GM12874 (cell line): ENCODE data around the gene DCLRE1C.
A peak's percentile ranks its signal among the peaks of the same experiment; 100 is the strongest.

Experiments
- TF ChIP-seq, protein P1 (sequence below): IDR thresholded peaks from 2 replicates; pipeline ENCODE4 v1.5.1; 2011; ENCODE audit warnings: low read depth, mild to moderate bottlenecking, control low read depth, low read length, moderate library complexity; ENCODE audit not compliant: insufficient read depth

The DCLRE1C gene

DNA sequence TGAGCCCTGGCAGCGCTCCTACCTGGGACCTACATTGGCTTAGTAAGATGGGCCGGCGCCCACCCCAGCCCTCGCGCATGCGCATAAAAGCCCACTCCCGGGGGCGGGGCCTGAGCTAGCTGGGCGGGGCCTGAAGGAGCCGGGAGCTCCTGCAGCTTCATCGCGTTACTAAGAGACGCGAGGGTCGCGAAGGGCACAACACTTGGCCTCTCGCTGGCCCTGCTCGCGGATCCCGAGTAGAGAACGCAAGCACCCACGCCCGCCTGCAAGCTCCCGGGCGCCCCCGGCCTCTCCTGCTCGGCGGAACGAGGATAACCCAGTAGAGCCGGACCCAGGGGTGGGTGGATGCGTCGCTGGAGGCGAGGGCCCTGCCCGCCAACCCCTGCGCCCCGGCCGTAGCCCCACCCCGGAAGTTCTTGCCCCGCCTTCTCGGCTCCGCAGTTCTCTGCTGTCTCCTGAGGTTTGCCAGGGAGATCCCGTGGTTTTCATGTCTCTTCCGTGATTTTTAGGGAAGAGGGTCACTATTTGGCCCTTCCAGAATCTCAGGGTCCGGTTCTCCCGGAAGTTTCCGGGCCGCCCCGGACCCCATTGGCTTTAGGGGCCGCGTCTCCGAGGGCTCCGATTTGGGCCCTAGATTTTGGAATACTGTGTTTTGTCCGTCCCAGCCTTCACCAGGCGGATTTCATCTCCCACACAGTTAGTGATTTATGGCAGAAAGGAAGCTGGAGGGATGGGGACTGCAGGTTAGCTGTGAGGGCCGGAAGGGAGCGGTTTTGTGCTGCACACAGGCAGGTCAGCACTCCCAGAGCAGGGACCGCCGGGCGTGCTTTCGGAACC lies 5.5 kb upstream of the DCLRE1C start, which contains the start of gene MEIG1:
MEIG1 (plus strand) TSS at position 168 of the 837 bp plus-strand sequence. CDS start 7,081 bp downstream, outside the sequence.
- TF ChIP-seq, protein P1, sequence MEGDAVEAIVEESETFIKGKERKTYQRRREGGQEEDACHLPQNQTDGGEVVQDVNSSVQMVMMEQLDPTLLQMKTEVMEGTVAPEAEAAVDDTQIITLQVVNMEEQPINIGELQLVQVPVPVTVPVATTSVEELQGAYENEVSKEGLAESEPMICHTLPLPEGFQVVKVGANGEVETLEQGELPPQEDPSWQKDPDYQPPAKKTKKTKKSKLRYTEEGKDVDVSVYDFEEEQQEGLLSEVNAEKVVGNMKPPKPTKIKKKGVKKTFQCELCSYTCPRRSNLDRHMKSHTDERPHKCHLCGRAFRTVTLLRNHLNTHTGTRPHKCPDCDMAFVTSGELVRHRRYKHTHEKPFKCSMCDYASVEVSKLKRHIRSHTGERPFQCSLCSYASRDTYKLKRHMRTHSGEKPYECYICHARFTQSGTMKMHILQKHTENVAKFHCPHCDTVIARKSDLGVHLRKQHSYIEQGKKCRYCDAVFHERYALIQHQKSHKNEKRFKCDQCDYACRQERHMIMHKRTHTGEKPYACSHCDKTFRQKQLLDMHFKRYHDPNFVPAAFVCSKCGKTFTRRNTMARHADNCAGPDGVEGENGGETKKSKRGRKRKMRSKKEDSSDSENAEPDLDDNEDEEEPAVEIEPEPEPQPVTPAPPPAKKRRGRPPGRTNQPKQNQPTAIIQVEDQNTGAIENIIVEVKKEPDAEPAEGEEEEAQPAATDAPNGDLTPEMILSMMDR = no peak

DNA sequence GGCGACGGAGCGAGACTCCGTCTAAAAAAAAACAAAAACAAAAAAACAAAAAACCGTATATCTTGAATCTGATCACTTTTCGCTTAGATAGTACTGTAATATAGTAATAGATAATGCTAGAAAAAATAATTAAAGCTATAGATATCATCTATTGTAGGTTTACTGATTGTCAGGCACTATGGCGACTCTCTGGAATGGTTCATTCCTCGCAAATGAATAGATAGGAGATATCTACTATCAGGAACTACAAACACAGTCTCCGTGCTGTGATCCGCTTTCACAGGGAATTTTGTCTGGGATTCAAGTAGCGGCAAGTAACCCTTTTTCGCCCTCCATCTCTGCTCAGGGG lies 5.0 kb upstream of the DCLRE1C start:
- TF ChIP-seq, protein P1 = no peak

DNA sequence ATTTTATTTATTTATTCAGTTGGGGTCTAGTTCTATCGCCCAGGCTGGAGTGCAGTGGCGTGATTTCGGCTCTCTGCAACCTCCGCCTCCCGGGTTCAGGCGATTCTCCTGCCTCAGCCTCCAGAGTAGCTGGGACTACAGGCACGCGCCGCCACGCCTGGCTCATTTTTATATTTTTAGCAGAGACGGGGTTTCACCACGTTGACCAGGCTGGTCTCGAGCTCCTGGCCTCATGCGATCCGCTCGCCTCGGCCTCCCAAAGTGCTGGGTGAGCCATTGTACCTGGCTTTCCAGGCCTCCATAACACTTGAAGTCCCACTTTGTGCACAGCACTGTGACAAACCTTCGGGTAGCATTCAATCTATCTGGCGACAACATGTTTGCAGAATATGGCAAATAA lies 1.0 kb upstream of the DCLRE1C start:
- TF ChIP-seq, protein P1 = no peak

DNA sequence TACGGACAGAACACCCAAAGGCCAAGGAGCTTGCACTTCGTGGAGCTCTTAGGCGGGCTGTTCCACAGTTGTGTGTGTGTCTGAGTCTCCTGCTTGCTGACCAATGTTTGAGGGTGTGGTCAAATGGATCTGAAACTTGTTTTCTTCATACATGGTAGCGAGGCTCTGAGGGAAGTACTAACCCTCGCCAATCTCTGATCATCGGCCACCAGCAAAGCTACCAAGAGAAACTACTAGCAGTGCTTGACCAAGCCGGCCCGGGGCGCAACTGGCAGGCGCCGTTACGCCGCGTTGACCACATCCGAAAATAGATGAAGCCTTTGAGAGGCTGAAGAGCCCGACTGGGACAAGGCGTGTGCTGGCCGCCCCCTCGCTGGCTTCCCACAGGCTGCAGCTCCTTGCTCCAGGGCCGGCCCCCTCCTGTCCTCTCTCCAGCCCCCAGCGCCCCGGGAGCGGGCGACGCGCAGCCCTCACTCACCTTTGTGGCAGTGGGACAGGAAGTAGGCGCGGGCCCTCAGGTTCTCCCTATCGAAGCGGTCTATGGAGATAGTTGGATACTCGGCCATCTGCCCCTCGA lies 384 bp downstream of the DCLRE1C start:
- TF ChIP-seq, protein P1 = peak; percentile 20; the same call in 1 of the 2 replicates

DNA sequence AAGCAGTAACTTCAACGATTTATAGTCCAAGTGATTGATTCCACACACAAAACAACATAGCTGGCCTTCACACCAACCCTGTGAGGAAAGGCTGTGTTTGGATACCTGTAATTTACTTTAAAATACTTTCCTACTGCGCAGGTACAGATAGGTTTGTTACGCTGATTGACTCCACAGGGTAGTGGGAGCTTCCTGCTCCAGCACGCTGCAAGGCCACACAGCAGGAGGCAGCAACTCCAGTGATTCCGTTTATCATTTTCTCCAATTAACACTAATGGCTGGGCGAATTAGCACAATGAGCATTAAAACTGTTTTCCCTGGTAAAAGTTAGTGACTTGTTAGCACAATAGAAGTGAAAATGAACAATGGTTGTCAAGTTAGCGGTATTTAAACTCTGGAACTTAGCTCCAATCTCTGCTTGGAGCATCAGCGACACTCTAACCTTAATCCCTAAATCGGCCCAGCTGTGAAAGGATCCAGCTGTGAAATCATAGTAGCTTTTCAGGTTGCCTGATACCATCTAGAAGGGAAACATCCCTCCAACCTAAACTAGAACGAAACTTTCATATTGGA lies 959 bp downstream of the DCLRE1C start:
- TF ChIP-seq, protein P1 = no peak

DNA sequence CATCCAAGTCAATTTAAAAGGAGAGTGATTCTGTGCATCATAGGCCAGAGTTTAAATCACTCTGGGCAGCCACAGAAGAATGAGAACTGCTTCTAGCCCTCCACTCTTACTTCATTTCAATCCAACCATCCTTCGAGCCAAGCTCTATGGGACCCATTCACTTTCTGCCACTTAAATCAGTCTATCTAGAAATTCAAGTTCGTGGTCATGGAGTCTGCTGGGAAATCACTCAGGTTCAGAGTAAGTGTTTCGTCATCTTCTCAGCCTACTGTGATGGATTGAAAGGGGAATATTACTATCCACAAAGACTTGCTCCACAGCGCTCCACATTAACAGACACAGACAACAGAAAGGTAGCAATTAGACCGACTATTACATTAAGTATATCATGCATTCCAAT lies 4.6 kb downstream of the DCLRE1C start:
- TF ChIP-seq, protein P1 = no peak

DNA sequence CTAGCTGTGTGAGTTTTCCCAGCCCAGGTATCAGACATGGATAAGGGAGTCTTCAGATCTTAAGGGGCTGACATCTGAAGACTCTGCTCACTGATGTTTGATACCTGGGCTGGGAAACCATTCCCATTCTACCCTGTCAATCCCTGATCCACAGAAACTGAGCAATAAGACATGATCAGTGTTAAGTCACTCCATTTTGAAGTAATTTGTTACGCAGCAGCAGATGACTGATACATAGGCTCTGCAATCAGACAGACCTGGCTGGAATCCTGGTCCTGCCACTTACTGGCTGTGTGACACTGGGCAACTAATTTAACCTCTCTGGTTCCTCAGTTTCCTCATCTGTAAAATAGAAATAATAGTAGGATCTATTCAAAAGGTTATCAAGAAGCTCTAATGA lies 6.6 kb downstream of the DCLRE1C start:
- TF ChIP-seq, protein P1 = no peak
